GM23248 (cell line): Measurements from ENCODE around the gene LSM11.

Source experiments
- EZH2 ChIP-seq: fragments of 200-600 bp; sonication (generic); IDR thresholded peaks from 2 replicates; pipeline ENCODE4 v1.6.1; 2018; ENCODE audit warnings: antibody characterized with exemption, mild to moderate bottlenecking; ENCODE audit not compliant: insufficient read depth, poor library complexity, severe bottlenecking
- EZH2phosphoT487 ChIP-seq: fragments of 200-600 bp; sonication (generic); IDR thresholded peaks from 2 replicates; pipeline ENCODE4 v1.6.1; 2018; ENCODE audit warnings: antibody characterized with exemption, moderate library complexity, mild to moderate bottlenecking, low read depth; ENCODE audit not compliant: insufficient read depth

DNA sequence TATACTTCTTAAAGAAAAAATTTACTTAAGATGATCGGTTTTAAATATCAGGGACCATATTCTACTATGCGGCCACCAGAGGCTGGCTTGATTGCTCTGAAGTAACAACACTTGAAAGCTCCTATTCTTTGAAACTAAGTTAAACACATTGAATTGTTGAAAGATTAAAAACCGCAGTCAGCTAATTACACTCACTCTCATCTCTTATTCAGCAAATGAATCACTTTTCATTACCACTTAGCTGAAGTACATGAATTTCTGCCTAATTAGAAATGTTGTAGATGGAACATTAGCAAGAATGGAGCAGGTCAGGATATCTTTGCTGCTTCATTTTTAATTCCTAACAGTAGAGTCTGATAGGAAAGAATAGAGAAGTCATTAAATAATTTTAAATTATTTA is 42.3 kb downstream of the LSM11 start:
- TF ChIP-seq EZH2 (no peak), EZH2phosphoT487 (no peak)
